GM18498 (cell line): ENCODE data around the gene RANBP9.

Experiments used
- ATAC-seq: cut with Tn5 transposase; IDR thresholded peaks from one replicate; pipeline ENCODE4 v1.9.1; 2021; ENCODE audit warnings: mild to moderate bottlenecking, moderate library complexity; ENCODE audit not compliant: unreplicated experiment

Gene RANBP9

GRCh38 chr6:13711324-13711732 is 307 bp downstream of the RANBP9 start:
- peak; percentile 57 for ATAC-seq

DNA sequence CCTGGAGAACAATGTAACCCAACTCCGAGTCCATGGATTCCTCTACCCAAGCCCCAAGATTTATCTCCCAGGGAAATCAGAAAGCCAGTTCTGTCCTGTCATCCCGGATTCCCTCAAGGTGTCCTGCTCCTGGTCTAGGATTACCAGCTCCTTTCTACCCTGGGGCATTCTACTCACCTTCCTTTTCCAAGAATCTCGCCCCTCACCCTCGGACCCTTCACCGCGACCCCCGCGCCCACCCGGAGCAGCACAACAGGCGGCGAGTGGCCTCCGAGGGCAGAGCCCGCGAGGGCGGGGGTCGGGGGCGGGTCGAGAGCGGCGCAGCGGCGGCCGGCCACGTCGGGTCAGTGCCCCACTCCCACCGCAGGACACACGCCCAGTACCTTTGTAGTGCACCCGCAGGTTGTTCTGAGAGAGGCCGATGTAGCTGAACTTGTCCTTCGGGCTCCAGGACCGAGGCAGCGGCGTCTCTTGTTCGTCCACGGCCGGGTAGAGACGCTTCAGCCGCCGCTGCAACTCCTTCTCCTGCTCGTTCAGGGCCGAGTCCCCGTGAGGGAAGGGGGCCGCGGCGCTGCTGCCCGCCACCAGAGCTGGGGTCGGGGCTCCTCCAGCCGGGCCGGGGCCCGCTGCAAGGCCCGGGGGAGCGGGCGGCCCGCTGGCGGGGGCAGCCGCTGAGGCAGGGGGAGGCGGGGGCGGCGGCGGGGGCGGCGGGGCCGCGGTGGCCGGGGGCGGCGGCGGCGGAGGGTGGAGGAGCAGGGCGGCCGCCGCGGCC is 897 bp downstream of the RANBP9 start:
- peak; percentile 13 for ATAC-seq

DNA sequence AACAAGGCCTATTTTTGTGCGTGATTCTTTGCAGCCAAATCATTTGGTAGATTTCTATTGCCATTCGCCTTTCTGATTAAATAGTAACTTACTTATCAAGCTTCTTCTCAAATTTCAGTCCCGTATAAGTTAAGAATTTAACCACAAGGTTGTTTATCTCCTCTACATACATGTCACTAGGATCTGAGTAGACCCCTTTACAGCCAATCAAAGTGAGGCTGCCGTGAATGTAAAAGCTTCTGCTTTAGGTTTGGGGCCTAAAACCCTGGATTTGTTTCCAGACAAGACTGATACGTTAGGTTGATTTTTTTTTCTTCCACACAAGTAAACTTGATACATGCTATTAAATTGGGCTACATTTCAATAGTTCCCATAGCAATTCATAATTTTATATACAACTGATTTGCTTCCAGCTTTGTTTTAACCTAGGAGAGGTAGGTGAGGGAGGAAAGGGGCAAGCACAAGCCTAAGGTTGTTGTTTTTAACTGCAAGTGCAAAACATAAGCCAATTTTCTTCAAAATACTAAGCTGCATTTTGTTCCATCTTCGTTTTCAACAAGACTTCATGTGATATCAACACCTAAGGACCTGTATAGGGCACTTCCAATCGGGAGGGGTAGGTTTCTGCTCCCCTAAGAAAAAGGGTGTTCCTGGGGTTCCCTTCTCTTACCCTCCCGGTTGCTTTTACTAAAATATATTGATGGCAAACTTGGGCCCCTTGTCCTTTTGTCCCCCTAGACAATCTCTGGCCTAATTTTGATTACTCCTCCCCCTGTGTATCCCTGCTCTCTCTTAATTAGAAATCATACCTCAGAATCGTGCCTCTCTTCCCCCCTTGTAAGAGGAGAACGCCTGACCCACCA is 1.7 kb downstream of the RANBP9 start:
- no peak for ATAC-seq

DNA sequence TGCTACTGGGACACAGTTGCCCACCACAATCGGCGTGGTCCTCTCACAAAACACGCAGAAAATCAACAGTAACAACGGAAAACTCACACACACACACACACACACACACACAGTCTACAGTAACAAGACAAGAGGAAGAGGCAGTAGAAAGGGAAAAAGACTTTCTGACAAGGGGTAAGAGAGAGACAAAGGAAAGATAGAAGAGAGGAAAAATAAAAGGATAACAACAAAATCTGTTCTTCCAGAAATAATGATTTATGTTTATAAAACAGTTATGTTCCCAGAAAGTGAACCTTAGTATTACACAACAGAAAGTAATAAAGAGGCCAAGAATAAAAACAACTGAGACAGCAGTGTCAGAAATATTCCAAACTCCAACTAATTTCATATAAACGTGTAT is 2.9 kb downstream of the RANBP9 start:
- no peak for ATAC-seq

DNA sequence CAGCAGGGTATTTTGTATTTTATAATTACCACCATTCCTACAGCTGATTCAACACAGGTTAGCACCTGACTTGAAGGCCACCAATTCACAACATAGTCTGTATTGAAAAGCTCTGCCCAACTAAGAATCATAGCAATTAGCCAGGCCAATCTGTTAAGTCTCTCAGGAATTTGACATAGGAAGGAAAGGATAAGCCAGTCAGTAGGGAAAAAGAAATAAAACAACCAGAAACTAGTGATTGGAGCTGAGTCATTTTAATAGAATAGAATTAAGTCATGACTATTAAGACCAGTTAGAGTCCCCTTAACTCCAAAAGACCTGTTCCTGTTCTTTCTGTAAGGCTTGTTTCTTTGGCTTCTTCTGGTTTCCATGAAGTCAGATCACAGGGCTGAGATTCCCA is 8.1 kb downstream of the RANBP9 start:
- ATAC-seq: no peak

GRCh38 chr6:13702809-13703302 is 8.8 kb downstream of the RANBP9 start:
- ATAC-seq: no peak

DNA sequence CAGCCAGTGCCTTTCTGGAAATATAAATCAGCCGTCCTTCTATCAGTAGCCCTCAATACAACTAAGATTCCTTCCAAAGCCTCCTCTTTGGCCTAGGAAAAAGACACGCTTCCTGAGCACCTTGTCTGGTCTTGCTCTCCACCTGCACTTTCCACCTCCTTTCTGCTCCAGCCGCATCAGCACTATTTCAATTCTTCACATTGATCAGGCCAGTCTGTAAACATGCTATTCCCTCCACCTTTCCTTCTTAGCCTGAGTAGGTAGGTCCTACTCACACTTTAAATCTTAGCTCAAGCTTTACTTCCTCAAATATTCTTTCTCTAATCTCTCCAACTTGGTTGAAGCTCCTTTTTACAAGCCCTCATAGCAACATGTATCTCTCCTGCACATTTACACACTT is 11.4 kb downstream of the RANBP9 start:
- ATAC-seq: no peak

DNA sequence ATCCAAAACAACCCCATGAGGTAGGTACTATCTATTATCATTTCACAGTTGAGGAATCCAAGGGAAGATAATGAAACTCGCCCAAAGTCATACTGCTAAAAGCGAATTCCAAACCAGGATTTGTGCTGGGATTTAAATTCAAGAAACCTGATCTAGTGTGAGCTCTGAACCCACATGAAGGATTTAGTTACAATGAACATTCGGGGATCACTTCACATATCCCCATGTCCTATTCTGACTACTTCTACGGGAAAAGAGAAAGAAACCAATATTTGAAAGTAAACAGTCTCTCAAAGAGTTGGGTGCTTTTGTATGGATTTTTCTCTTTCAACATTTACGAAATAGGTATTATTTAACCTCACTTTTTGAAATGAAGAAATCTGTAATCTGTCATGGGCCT is 12.9 kb downstream of the RANBP9 start:
- ATAC-seq: no peak

DNA sequence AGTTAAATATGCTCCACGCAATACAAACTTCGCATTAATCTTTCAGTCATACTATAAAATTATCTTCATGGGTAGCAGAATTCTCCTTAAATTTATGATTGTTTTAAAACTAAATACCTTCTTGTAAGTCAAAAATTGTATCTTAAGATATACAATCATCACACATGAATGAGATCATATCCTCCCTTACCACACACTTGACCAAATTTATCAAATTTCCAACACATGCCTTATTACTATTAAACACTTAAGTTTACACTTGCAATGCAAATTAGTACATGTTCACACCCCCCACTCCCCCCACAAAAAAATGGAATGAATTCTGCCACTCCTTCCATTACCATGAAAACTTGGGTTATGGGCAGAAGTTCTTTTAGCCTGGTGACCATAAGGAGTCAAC is 13.8 kb downstream of the RANBP9 start:
- ATAC-seq: no peak

GRCh38 chr6:13696226-13696625 is 15.4 kb downstream of the RANBP9 start:
- no peak for ATAC-seq

DNA sequence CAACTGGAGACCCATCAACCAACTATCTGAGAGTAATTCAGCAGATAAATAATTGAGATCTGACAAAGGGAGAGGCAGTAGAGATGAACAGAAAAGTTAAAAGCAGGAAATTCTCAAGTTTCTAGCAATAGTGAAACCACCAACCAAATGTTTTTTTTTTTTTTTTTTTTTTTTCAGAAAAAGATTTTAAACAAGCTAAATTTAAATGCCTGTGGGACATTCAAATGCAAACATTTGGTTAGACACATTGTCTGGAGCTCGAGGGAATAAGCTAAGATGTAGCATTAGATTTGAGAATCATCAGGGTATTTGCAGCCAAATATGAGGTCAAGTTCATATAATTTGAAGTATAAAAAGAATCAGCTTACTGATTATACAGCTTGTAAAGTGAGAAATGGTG is 16.4 kb downstream of the RANBP9 start:
- ATAC-seq: no peak

- ATAC-seq: no peak
These were observed 17.1 kb downstream of the RANBP9 start for GRCh38 chr6:13694562-13694961.

GRCh38 chr6:13689511-13690256 is 22.0 kb downstream of the RANBP9 start:
- no peak for ATAC-seq

DNA sequence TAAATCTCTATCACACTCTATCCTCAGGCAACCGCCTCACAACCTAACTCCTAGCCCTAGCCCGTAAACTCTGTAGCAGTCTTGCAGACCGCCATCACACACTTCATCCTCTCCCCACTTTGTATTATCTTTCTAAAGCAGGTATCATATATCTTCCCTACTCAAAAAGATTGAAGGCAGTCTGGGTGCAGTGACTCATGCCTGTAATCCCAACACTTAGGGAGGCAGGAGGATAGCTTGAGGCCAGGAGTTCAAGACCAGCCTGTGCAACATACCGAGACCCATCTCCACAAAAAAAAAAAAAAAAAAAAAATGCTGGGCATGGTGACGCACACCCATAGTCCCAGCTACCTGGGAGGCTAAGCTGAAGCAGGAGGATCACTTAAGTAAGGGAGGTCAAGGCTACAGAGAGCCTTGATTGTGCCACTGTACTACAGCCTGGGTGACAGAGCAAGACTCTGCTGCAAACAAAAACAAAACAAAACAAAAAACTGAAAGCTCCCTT is 22.9 kb downstream of the RANBP9 start:
- no peak for ATAC-seq

- ATAC-seq: no peak
These were observed 23.7 kb downstream of the RANBP9 start for GRCh38 chr6:13687917-13688351.

DNA sequence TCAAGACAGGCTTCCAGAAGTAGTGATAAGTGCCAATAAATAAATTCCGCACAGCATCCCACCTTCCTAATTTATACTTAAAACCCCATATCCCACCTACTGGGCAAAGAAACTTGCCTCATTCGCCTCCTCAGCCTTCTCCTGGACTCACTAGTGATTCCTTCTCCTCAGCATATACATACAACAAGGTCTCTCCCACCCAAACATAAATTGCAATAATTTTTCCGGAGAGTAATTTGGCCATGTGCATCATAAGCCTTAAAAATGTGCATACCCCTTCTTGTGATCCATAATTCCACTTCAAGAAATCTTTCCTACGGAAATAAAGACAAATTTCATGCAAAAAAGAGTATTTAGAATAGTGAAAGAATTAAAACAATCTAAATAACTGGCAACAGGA is 26.8 kb downstream of the RANBP9 start:
- no peak for ATAC-seq

DNA sequence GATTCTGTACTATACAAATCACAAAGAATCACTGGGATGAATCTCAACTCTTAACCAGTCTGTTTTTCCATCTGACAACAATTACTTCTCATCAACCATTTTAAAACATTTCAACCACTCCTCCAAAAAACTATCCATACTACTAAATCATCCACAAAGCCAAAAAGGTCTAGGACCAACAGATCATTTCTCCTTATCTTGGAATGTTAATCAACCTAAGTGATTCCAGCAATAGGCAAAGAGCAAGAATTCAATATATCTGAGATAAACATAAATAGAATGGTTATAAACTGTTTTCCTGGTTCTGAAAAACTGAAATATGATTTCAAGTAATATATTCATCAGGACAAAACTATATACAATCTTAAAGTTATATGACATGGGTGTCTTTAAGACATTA is 28.6 kb downstream of the RANBP9 start:
- no peak for ATAC-seq

DNA sequence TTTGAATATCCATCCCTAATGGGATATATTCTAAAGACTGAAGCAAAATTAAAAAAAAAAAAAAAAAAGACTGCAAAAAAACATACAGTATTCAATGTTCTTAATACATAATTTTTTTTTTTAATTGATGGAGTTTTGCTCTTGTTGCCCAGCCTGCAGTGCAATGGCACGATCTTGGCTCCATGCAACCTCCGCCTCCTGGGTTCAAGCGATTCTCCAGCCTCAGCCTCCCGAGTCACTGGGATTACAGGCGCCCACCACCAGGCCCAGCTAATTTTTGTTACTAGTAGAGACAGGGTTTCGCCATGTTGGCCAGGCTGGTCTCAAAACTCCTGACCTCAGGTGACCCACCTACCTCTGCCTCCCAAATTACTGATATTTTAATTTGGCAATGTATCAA is 29.3 kb downstream of the RANBP9 start:
- ATAC-seq: no peak

DNA sequence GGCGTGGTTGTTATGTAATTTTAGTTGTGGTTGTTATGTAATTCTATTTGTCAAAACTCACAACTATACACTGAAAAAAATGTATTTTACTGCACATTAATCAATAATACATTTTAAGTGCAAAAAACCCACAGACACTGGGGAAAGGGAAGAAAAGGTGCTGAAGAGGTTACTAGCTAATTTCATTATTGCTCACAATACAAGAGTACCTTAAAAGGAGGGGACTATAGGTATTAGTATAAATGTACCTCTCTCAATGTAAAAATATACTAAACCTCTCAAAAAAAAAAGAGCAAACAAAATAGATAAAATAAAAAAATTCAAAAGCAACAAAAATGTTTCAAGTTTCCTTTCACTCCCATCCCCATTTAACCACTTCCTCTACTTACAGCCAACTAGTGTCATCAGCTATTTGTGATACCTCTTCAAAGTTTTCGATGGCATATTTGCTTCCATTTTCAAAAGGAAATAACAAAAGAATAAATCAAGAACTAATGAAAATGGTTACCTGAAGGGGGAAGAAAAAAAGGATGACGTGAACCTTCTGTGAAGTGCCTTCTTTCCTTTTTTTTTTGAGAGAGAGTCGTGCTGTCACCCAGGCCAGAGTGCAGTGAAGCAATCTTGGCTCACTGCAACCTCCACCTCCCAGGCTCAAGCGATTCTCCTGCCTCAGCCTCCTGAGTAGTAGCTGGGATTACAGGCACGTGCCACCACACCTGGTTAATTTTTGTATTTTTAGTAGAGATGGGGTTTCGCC is 30.2 kb downstream of the RANBP9 start:
- ATAC-seq: peak; percentile 69

DNA sequence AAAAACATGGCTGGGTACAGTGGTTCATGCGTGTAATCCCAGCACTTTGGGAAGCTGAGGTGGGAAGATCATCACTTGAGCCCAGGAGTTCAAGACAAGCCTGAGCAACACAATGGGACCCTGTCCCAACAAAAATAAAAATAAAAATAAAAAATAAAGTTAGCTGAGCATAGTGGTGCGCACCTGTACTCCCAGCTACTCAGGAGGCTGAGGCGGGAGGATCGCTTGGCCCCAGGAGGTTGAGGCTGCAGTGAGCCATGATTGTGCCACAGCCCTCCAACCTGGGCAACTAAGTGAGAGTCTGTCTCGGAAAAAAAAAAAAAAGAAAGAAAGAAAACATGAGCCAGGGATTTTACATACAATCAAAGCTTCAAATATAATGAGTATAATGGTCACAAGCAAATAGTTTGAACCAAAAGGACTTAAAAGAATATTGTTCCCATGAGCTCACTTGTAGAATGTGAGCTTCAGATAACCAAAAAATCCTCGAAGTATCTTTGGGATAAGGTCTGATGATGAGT is 31.1 kb downstream of the RANBP9 start:
- no peak for ATAC-seq
